Activated T-cell treated with anti-CD3 and anti-CD28 coated beads for 48 hours (primary cell): ENCODE data around the gene TINCR.
"Not testable (repeated sequence)": the region's sequence is repeated elsewhere in the genome, so short reads cannot be mapped to it uniquely, and the experiment has no call there.

Source experiments
- DNase-seq: peaks from one replicate; pipeline ENCODE4 v3.0.0-alpha.2; 2020; ENCODE audit warnings: low read depth

The TINCR gene

GRCh38 chr19:5558101-5558621, 9.6 kb downstream of the TINCR start:
- no peak for DNase-seq

- no peak for DNase-seq
Observed at GRCh38 chr19:5557691-5558090, 10.1 kb downstream of the TINCR start.

GRCh38 chr19:5554828-5555227, 12.9 kb downstream of the TINCR start:
- no peak for DNase-seq

- no peak for DNase-seq
Observed at GRCh38 chr19:5553892-5554291, 13.9 kb downstream of the TINCR start.

GRCh38 chr19:5547881-5548280, 19.9 kb downstream of the TINCR start:
- peak; percentile 13 for DNase-seq

- DNase-seq: no peak
Observed at GRCh38 chr19:5545984-5546383, 21.8 kb downstream of the TINCR start.

GRCh38 chr19:5545051-5545450, 22.7 kb downstream of the TINCR start:
- DNase-seq: no peak

- DNase-seq: no peak
Observed at GRCh38 chr19:5542665-5543064, 25.1 kb downstream of the TINCR start.

- no peak for DNase-seq
Observed at GRCh38 chr19:5541456-5541855, 26.3 kb downstream of the TINCR start.

- DNase-seq: no peak
Observed at GRCh38 chr19:5540208-5540607, 27.5 kb downstream of the TINCR start.

GRCh38 chr19:5537870-5538269, 29.9 kb downstream of the TINCR start:
- DNase-seq: no peak

- not testable (repeated sequence) for DNase-seq
Observed at GRCh38 chr19:5536982-5537579, 30.7 kb downstream of the TINCR start.

GRCh38 chr19:5536337-5536894, 31.3 kb downstream of the TINCR start:
- no peak for DNase-seq

- DNase-seq: peak; percentile 6
Observed at GRCh38 chr19:5534787-5535586, 32.8 kb downstream of the TINCR start.

- no peak for DNase-seq
Observed at GRCh38 chr19:5533257-5533656, 34.5 kb downstream of the TINCR start.

- no peak for DNase-seq
Observed at GRCh38 chr19:5530701-5531100, 37.1 kb downstream of the TINCR start.

GRCh38 chr19:5526691-5527090, 41.1 kb downstream of the TINCR start:
- no peak for DNase-seq

GRCh38 chr19:5524081-5524480, 43.7 kb downstream of the TINCR start:
- no peak for DNase-seq

- no peak for DNase-seq
Observed at GRCh38 chr19:5522106-5522505, 45.6 kb downstream of the TINCR start.

GRCh38 chr19:5520501-5520900, 47.3 kb downstream of the TINCR start:
- no peak for DNase-seq

GRCh38 chr19:5519076-5519475, 48.7 kb downstream of the TINCR start:
- no peak for DNase-seq

- DNase-seq: no peak
Observed at GRCh38 chr19:5515737-5516136, 52.0 kb downstream of the TINCR start.

- no peak for DNase-seq
Observed at GRCh38 chr19:5514001-5514400, 53.8 kb downstream of the TINCR start.
